CD4-positive, alpha-beta T cell treated with Interferon alpha-2 for 1 hour (primary cell): Measurements from ENCODE around the gene CUL3.

Experiments
- DNase-seq, 2 donors: peaks; one replicate each; pipeline ENCODE4 v3.0.0-alpha.2; 2020 to 2022

Gene CUL3

GRCh38 chr2:224579411-224579810, 5.8 kb downstream of the CUL3 start:
- DNase-seq = no peak

- DNase-seq = no peak
These were observed 7.6 kb downstream of the CUL3 start for GRCh38 chr2:224577541-224577940.

- no peak for DNase-seq
These were observed 9.0 kb downstream of the CUL3 start for GRCh38 chr2:224576088-224576715.

- DNase-seq = no peak
These were observed 10.6 kb downstream of the CUL3 start for GRCh38 chr2:224574423-224575084.

- DNase-seq = no peak
These were observed 11.4 kb downstream of the CUL3 start for GRCh38 chr2:224573724-224574123.

- no peak for DNase-seq
These were observed 12.8 kb downstream of the CUL3 start for GRCh38 chr2:224572338-224572737.

- DNase-seq = no peak
These were observed 14.7 kb downstream of the CUL3 start for GRCh38 chr2:224570328-224570993.

GRCh38 chr2:224569654-224570053, 15.5 kb downstream of the CUL3 start:
- no peak for DNase-seq

- no peak for DNase-seq
These were observed 19.6 kb downstream of the CUL3 start for GRCh38 chr2:224565452-224566035.

GRCh38 chr2:224563537-224563936, 21.6 kb downstream of the CUL3 start:
- DNase-seq = no peak

GRCh38 chr2:224562831-224563230, 22.3 kb downstream of the CUL3 start:
- DNase-seq = no peak

GRCh38 chr2:224561234-224562005, 23.7 kb downstream of the CUL3 start:
- DNase-seq = no peak

- DNase-seq = no peak
These were observed 24.6 kb downstream of the CUL3 start for GRCh38 chr2:224560549-224560948.

GRCh38 chr2:224557610-224558009, 27.6 kb downstream of the CUL3 start:
- DNase-seq = no peak

GRCh38 chr2:224556381-224556780, 28.8 kb downstream of the CUL3 start:
- no peak for DNase-seq

- DNase-seq = no peak
These were observed 29.3 kb downstream of the CUL3 start for GRCh38 chr2:224555823-224556366.

GRCh38 chr2:224552771-224553170, 32.4 kb downstream of the CUL3 start:
- no peak for DNase-seq

GRCh38 chr2:224551693-224552092, 33.5 kb downstream of the CUL3 start:
- no peak for DNase-seq

GRCh38 chr2:224546926-224547325, 38.2 kb downstream of the CUL3 start:
- DNase-seq = no peak

- no peak for DNase-seq
These were observed 39.1 kb downstream of the CUL3 start for GRCh38 chr2:224545884-224546644.

GRCh38 chr2:224543939-224544338, 41.2 kb downstream of the CUL3 start:
- no peak for DNase-seq

- no peak for DNase-seq
These were observed 46.5 kb downstream of the CUL3 start for GRCh38 chr2:224538561-224539138.
